Peyer's patch (tissue), 4 donors: ENCODE measurements around the gene OLIG1. TPM values are rescaled to one million over a fixed set of nuclear protein-coding genes. Genes with fewer than 3 reads are reported as not detected.

Source experiments
- DNase-seq, 3 donors: peaks; one replicate each; pipeline ENCODE4 v3.0.0-alpha.2; 2017 to 2019
- H3K27ac ChIP-seq, 4 donors: fragments of 200-600 bp; sonication (generic); one replicate each; pipeline ENCODE4 v1.5.1; 2016 to 2019
- H3K27me3 ChIP-seq, 2 donors: fragments of 200-600 bp; sonication (generic); one replicate each; pipeline ENCODE4 v1.5.1; 2019
- H3K36me3 ChIP-seq, 3 donors: fragments of 200-600 bp; sonication (generic); one replicate each; pipeline ENCODE4 v1.5.1; 2016 to 2019
- H3K4me1 ChIP-seq, 4 donors: fragments of 200-600 bp; sonication (generic); one replicate each; pipeline ENCODE4 v1.5.1; 2016 to 2019
- H3K4me3 ChIP-seq, 4 donors: fragments of 200-600 bp; sonication (generic); 1 replicate in 3 of 4; 2 replicates in 1 of 4; pipeline ENCODE4 v1.5.1; 2016 to 2019; ENCODE audit warnings: mild to moderate bottlenecking in 1 of 4
- H3K9me3 ChIP-seq, 4 donors: fragments of 200-600 bp; sonication (generic); one replicate each; pipeline ENCODE4 v1.5.1; 2016 to 2019; ENCODE audit warnings: mild to moderate bottlenecking in 1 of 4
- CTCF ChIP-seq, 6 experiments: fragments of 450-650 bp in 4 of 6; fragments of 200-600 bp in 2 of 6; sonication (generic) in 1 of 6; IDR thresholded peaks; one replicate each; pipeline ENCODE4 v1.5.1; 2017 to 2019; ENCODE audit warnings: antibody characterized with exemption in 6 of 6, mild to moderate bottlenecking in 3 of 6, moderate library complexity in 1 of 6
- POLR2A ChIP-seq, 2 donors: fragments of 450-650 bp; IDR thresholded peaks; one replicate each; pipeline ENCODE4 v1.5.1; 2017; ENCODE audit warnings: antibody characterized with exemption in 2 of 2, mild to moderate bottlenecking in 2 of 2, moderate library complexity in 2 of 2
- total RNA-seq, 4 donors: library from RNA; depleted of rRNA; stranded (reverse); fragments of >200 nt; gene quantifications; one replicate each; pipeline ENCODE4 v1.1.0, GENCODE V29; 2016

OLIG1 gene
- total RNA-seq, 4 donors from 2014 or later, result not detected

- Histone ChIP-seq H3K9me3 (no peaks in the 10 kb centered on the region), H3K27me3 (no peaks in the 10 kb centered on the region)
Observed at GRCh38 chr21:33058957-33059356, 11.0 kb upstream of the OLIG1 start.

GRCh38 chr21:33059380-33059841 is 10.5 kb upstream of the OLIG1 start:
- Histone ChIP-seq H3K36me3 (no peaks in the 10 kb centered on the region), H3K4me1 (no peaks in the 10 kb centered on the region), H3K9me3 (no peaks in the 10 kb centered on the region), H3K27me3 (no peaks in the 10 kb centered on the region), H3K4me3 (no peak overlapping the region), H3K27ac (no peak overlapping the region)
- TF ChIP-seq POLR2A (IDR thresholded peaks at IDR 0.05) (no peak), CTCF (IDR thresholded peaks at IDR 0.05) (no peak)
- no peak for DNase-seq

More at GRCh38 chr21:33058957-33059356, 11.0 kb upstream of the OLIG1 start:
- no peak overlapping the region for H3K4me3 ChIP-seq
- H3K36me3 ChIP-seq, result no peaks in the 10 kb centered on the region
- DNase-seq, result no peak
- no peak overlapping the region for H3K27ac ChIP-seq
- no peak for TF ChIP-seq POLR2A (IDR thresholded peaks at IDR 0.05)
- no peak for TF ChIP-seq CTCF (IDR thresholded peaks at IDR 0.05)
- no peaks in the 10 kb centered on the region for H3K4me1 ChIP-seq

- no peak for DNase-seq
- H3K9me3 ChIP-seq, result no peaks in the 10 kb centered on the region
- TF ChIP-seq POLR2A (IDR thresholded peaks at IDR 0.05) (no peak), CTCF (IDR thresholded peaks at IDR 0.05) (no peak)
- H3K36me3 ChIP-seq, result no peaks in the 10 kb centered on the region
- H3K27ac ChIP-seq, result no peak overlapping the region
- H3K4me1 ChIP-seq, result no peaks in the 10 kb centered on the region
- no peak overlapping the region for H3K4me3 ChIP-seq
- no peaks in the 10 kb centered on the region for H3K27me3 ChIP-seq
Observed at GRCh38 chr21:33061233-33061632, 8.7 kb upstream of the OLIG1 start.

- TF ChIP-seq POLR2A (IDR thresholded peaks at IDR 0.05), result no peak
- TF ChIP-seq CTCF (IDR thresholded peaks at IDR 0.05), result no peak
- Histone ChIP-seq H3K9me3 (no peaks in the 10 kb centered on the region), H3K4me3 (no peak overlapping the region), H3K27me3 (peaks cover 0 to 8% of the 10 kb centered on the region in 2 donors), H3K36me3 (no peaks in the 10 kb centered on the region), H3K4me1 (no peaks in the 10 kb centered on the region), H3K27ac (no peak overlapping the region)
- DNase-seq, result no peak
Observed at GRCh38 chr21:33063375-33063883, 6.5 kb upstream of the OLIG1 start.

- Histone ChIP-seq H3K9me3 (peaks cover 0 to 2% (median 0%) of the 10 kb centered on the region in 4 donors), H3K27me3 (peaks cover 0 to 10% of the 10 kb centered on the region in 2 donors), H3K36me3 (no peaks in the 10 kb centered on the region), H3K27ac (no peak overlapping the region), H3K4me3 (no peak overlapping the region), H3K4me1 (no peaks in the 10 kb centered on the region)
- TF ChIP-seq CTCF (IDR thresholded peaks at IDR 0.05), result no peak
- TF ChIP-seq POLR2A (IDR thresholded peaks at IDR 0.05), result no peak
- DNase-seq, result no peak
Observed at GRCh38 chr21:33063907-33064622, 5.9 kb upstream of the OLIG1 start.
